HepG2 (cell line): ENCODE data around the gene XDH. TPM values are rescaled to one million over a fixed set of nuclear protein-coding genes. Genes with fewer than 3 reads are reported as not detected.

ENCODE experiments used
- ATAC-seq: fragments of 200-7000 bp; cut with Tn5 transposase; 3 replicates; pipeline ENCODE4 v1.9.1; 2020; ENCODE audit warnings: mild to moderate bottlenecking, moderate library complexity
- BruUV-seq: library from RNA; stranded (reverse); fragments of 400-500 nt; replicated peaks from 2 replicates; lab custom pipeline; 2021; lab: Mats Ljungman, UMichigan
- CTCF ChIA-PET: fragments of 300-600 bp; formaldehyde crosslinking; extraction: SDS; loops from one replicate; lab custom pipeline; 2021; ENCODE audit warnings: low total read pairs, inconsistent platforms, low intra/inter-chr PET ratio; lab: Yijun Ruan, JAX
- POLR2A ChIA-PET: fragments of 350-600 bp; sonication (Branson Sonifier 250); formaldehyde crosslinking; loops from one replicate; lab custom pipeline; 2020; ENCODE audit warnings: antibody characterized with exemption, inconsistent platforms; lab: Yijun Ruan, JAX
- DNase-seq: peaks from one replicate; pipeline ENCODE4 v3.0.0-alpha.2; 2015; ENCODE audit warnings: low spot score
- FAIRE-seq: peaks from 3 replicates; lab custom pipeline; 2011; peaks lifted over from hg19 to GRCh38; lab: Jason Lieb, UNC
- H2AFZ ChIP-seq: one replicate; pipeline ENCODE4 v1.6.1; 2011; ENCODE audit warnings: low read length, inconsistent platforms
- H3K27ac ChIP-seq: fragments of 300-600 bp; 3 replicates; pipeline ENCODE4 v1.8.0; 2011; ENCODE audit warnings: mixed run types, mild to moderate bottlenecking, mixed read lengths, low read length, inconsistent platforms; ENCODE audit not compliant: insufficient read depth; ENCODE audit errors: extremely low read length
- H3K27me3 ChIP-seq, 2 experiments: fragments of 200-600 bp in 1 of 2; 2 replicates in 1 of 2; 3 replicates in 1 of 2; pipeline versions ENCODE4 v1.6.0 to v1.8.0; 2011; ENCODE audit warnings: low read length in 2 of 2, mild to moderate bottlenecking in 2 of 2, moderate library complexity in 2 of 2, inconsistent platforms in 1 of 2; ENCODE audit not compliant: insufficient read depth in 2 of 2, control insufficient read depth in 1 of 2
- H3K36me3 ChIP-seq, 2 experiments: fragments of 200-600 bp in 1 of 2; replicated peaks in 1 of 2; 2 replicates in 1 of 2; 3 replicates in 1 of 2; pipeline versions ENCODE4 v1.5.1 to v1.8.0; 2011; ENCODE audit warnings: low read length in 2 of 2, inconsistent platforms in 1 of 2; ENCODE audit not compliant: insufficient read depth in 2 of 2, control insufficient read depth in 1 of 2
- H3K4me1 ChIP-seq: 2 replicates; pipeline ENCODE4 v1.5.1; 2012; ENCODE audit warnings: low read length, inconsistent platforms; ENCODE audit not compliant: insufficient read depth
- H3K4me2 ChIP-seq: 2 replicates; pipeline ENCODE4 v1.6.0; 2011; ENCODE audit warnings: low read depth, low read length, inconsistent platforms
- H3K4me3 ChIP-seq, 3 experiments: fragments of 200-600 bp in 1 of 3; sonication (generic), shearing (Covaris generic) in 1 of 3; replicated peaks in 1 of 3; 2 replicates each; pipeline ENCODE4 v1.5.1; 2011 to 2016; ENCODE audit warnings: low read length in 3 of 3, inconsistent platforms in 2 of 3, low read depth in 2 of 3, mild to moderate bottlenecking in 2 of 3, control low read depth in 1 of 3, mixed read lengths in 1 of 3; ENCODE audit not compliant: insufficient read depth in 1 of 3
- H3K79me2 ChIP-seq: one replicate; pipeline ENCODE4 v1.6.1; 2011; ENCODE audit warnings: low read length, inconsistent platforms; ENCODE audit not compliant: insufficient read depth
- H3K9ac ChIP-seq: 2 replicates; pipeline ENCODE4 v1.6.0; 2011; ENCODE audit warnings: mild to moderate bottlenecking, low read depth, low read length, inconsistent platforms; ENCODE audit not compliant: insufficient read depth
- H3K9me3 ChIP-seq: 2 replicates; pipeline ENCODE4 v1.5.1; 2012; ENCODE audit warnings: mild to moderate bottlenecking, low read length
- H4K20me1 ChIP-seq: 2 replicates; pipeline ENCODE4 v1.6.0; 2011; ENCODE audit warnings: inconsistent platforms, mild to moderate bottlenecking, low read length, moderate library complexity; ENCODE audit not compliant: insufficient read depth
- DZIP1 ChIP-seq: sonication (generic); formaldehyde crosslinking; IDR thresholded peaks from 2 replicates; pipeline ENCODE4 v1.5.0; 2020; ENCODE audit warnings: mild to moderate bottlenecking, missing genetic modification reagents
- GRHL1 ChIP-seq: sonication (generic); formaldehyde crosslinking; conservative IDR thresholded peaks from 2 replicates; pipeline ENCODE4 v1.8.0; 2022; ENCODE audit warnings: missing genetic modification reagents
- JUN ChIP-seq: sonication (generic); formaldehyde crosslinking; IDR thresholded peaks from 2 replicates; pipeline ENCODE4 v1.4.0; 2020; ENCODE audit warnings: mild to moderate bottlenecking, missing genetic modification reagents
- SNAI1 ChIP-seq: sonication (generic); formaldehyde crosslinking; IDR thresholded peaks from 2 replicates; pipeline ENCODE4 v1.5.0; 2020; ENCODE audit warnings: mild to moderate bottlenecking, missing genetic modification reagents, borderline replicate concordance
- TRIM24 ChIP-seq: sonication (generic); formaldehyde crosslinking; IDR thresholded peaks from 2 replicates; pipeline ENCODE4 v1.8.0; 2022; ENCODE audit warnings: mild to moderate bottlenecking, missing genetic modification reagents
- ZNF20 ChIP-seq: sonication (generic); formaldehyde crosslinking; IDR thresholded peaks from 2 replicates; pipeline ENCODE4 v1.4.0; 2020; ENCODE audit warnings: mild to moderate bottlenecking, moderate library complexity, missing genetic modification reagents
- ZNF276 ChIP-seq: sonication (generic); formaldehyde crosslinking; IDR thresholded peaks from 2 replicates; pipeline ENCODE4 v1.4.0; 2020; ENCODE audit warnings: mild to moderate bottlenecking, low read depth, missing genetic modification reagents
- ZNF614 ChIP-seq: IDR thresholded peaks from 2 replicates; pipeline ENCODE4 v1.6.1; 2018; ENCODE audit warnings: missing biosample characterization, missing genetic modification reagents, inconsistent platforms, borderline replicate concordance
- WGBS: methylation state at CpG from one replicate; pipeline ENCODE4 v1.1.6; 2017; ENCODE audit warnings: low lambda C conversion rate; 5-methylcytosine and 5-hydroxymethylcytosine counted together
- in situ Hi-C: cut with HindIII; loops from 2 replicates; pipeline ENCODE4 v1.10.0; 2017; ENCODE audit warnings: low pct_unique_long_range_greater_than_20kb; ENCODE audit not compliant: extremely low pct_ligation_motif_present
- intact Hi-C: fragments of 100-400 bp; cut with micrococcal nuclease; formaldehyde crosslinking; loops from one replicate; pipeline ENCODE4 v1.10.0; 2022; ENCODE audit not compliant: unreplicated experiment
- polyA plus RNA-seq, 8 experiments: library from polyadenylated mRNA; depleted of rRNA in 3 of 8; stranded (reverse) in 7 of 8; unstranded in 1 of 8; fragments of >200 nt; fragmentation: Illumina TruSeq in 4 of 8; extraction: Trizol in 4 of 8; gene quantifications; 2 replicates each; pipeline versions ENCODE4 v1.2.1 to v1.2.3, GENCODE V29; 2011 to 2016; ENCODE audit warnings: low read depth in 4 of 8, missing spikeins in 1 of 8, mixed read lengths in 1 of 8; ENCODE audit not compliant: insufficient read depth in 1 of 8
- total RNA-seq, 5 experiments: library from RNA; depleted of rRNA; stranded (reverse); fragments of >200 nt; fragmentation: Illumina TruSeq; extraction: Trizol; gene quantifications; 2 replicates each; pipeline ENCODE4 v1.2.3, GENCODE V29; 2016; ENCODE audit warnings: low read depth in 1 of 5

The XDH gene
- total and polyA plus RNA-seq, 2 of the 13 experiments (the other 11 are each of a cell fraction or from before 2014, with no cell fraction given): not detected

- DNase-seq (no peak), FAIRE-seq (no peak), ATAC-seq (no peak)
- intact Hi-C loops (no loop called here), in situ Hi-C loops (loop anchor here (5.0 to 25.0 kb wide), 3 partner anchors 472 to 1122 kb away; no protein-coding TSS in a partner anchor)
- no peak overlapping the region for H2AFZ ChIP-seq
- POLR2A ChIA-PET: no interaction called here
- H3K9me3 ChIP-seq: no peaks in the 10 kb centered on the region
- BruUV-seq: no TSS peak
- CTCF ChIA-PET: interaction anchor here (0.7 to 3.9 kb wide), 4 partner anchors 473 to 625 kb away, joined by 3 to 45 read pairs (median 21); no protein-coding TSS in a partner anchor
- H3K27ac ChIP-seq: no peak overlapping the region
- peaks cover 1 to 8% of the 10 kb centered on the region in 2 experiments; a peak in 4 of 5 replicates for H3K27me3 ChIP-seq
- no peak overlapping the region for H3K9ac ChIP-seq
- H3K36me3 ChIP-seq: no peaks in the 10 kb centered on the region
- no peak overlapping the region for H3K4me3 ChIP-seq
- no peaks in the 10 kb centered on the region for H3K4me1 ChIP-seq
- no peak for TF ChIP-seq JUN (CRISPR knock-in tag)
- TF ChIP-seq ZNF614 (CRISPR knock-in tag): no peak
- no peak for TF ChIP-seq ZNF276
- TF ChIP-seq ZNF20: no peak
- no peak for TF ChIP-seq DZIP1 (CRISPR knock-in tag)
- TF ChIP-seq GRHL1: no peak
- TF ChIP-seq TRIM24 (CRISPR knock-in tag): no peak
- no peak for TF ChIP-seq SNAI1
- 17% methylated on average over 5 of the region's 5 CpGs for WGBS
- H3K79me2 ChIP-seq: no peaks in the 10 kb centered on the region
- H4K20me1 ChIP-seq: no peaks in the 10 kb centered on the region
- H3K4me2 ChIP-seq: no peak overlapping the region
Observed at GRCh38 chr2:31334311-31335026, 80.1 kb downstream of the XDH start.
